HuH-7.5 (cell line): ENCODE measurements around the gene SLC7A10.
A peak's percentile ranks its signal among the peaks of the same experiment; 100 is the strongest.
"Not testable (repeated sequence)": the region's sequence is repeated elsewhere in the genome, so short reads cannot be mapped to it uniquely, and the experiment has no call there.

Experiments used
- DNase-seq: peaks from one replicate; pipeline ENCODE4 v3.0.0; 2011; ENCODE audit warnings: low spot score

The SLC7A10 gene

DNA sequence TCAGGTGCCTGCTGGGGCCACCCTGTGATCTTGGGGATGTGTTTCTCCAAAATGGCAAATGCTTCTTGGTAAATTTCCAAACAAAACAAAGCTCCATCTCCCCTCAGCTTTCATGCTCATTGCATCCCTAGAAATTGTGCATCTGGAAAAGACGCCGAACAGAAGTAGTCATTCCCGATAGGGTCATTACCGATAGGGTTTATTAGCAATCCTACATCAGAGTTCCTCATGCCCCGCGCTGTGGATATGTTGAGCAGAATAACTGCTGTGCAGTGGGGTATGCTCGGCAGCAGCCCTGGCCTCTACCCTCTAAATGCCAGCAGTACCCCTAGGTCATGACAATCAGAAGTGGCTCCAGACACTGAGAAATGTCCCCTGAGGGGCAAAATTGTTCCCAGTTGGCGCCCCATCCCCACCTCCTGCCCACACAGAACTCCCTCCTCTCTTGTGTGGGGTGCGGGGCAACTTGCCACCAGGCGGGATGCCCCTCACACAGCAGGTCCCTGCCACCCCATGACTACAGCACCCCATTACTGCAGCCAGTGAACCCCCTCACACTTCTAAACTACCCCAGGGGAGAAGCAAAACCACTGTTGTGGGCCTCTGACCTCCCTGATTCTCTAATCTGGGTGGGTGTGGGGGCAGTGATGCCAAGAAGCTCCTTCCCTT is 13.0 kb upstream of the SLC7A10 start:
- DNase-seq, result no peak

DNA sequence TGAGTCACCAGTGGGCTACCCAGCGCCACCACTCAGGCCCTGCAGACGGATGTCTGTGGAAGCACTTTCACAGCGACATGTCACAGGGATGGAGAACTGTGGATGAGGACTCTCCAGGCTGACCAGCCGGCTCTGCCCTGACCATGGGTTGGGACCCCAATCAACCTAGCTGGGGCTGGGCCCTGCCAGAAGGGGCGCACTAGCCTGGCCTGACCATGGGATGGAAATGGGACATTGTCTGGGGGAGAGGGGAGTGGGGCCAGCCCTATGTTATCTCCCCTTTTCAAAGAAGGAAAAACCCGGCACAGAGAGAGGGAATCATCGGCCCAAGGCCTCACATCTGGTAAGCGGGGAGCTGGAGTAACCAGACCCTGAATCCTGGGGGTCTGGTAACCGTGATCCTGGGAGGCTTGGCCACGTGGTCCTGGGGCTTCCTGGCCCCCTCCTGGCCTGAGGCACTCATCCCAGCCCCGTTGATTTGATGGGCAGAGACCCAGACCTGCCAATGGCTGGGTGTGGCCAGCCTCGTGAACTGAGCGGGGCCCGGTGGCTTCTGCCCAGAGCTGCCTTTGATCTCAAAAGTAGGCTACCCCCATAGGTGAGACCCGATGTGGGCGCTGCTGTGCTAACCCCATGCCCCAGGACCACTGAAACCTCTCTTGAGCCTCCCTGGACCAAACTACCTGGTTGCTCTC is 11.2 kb upstream of the SLC7A10 start:
- DNase-seq, result no peak

DNA sequence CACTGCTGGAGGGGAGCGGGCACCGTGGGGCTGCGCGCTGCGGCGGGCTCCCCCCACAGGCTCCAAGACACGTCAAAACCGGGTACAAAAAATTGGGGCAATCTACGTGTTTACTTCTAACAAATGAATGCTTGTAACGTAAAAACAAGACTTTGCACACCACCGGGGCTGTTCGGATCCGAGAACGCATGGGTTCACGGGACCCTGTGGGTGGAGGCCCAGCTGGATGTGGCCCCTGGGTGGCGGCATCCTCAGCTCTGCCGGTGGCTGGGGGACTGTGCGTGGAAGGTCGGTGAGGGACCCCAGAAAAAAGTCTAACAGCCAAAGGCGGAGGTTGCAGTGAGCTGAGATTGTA is 10.3 kb upstream of the SLC7A10 start:
- DNase-seq, result no peak

DNA sequence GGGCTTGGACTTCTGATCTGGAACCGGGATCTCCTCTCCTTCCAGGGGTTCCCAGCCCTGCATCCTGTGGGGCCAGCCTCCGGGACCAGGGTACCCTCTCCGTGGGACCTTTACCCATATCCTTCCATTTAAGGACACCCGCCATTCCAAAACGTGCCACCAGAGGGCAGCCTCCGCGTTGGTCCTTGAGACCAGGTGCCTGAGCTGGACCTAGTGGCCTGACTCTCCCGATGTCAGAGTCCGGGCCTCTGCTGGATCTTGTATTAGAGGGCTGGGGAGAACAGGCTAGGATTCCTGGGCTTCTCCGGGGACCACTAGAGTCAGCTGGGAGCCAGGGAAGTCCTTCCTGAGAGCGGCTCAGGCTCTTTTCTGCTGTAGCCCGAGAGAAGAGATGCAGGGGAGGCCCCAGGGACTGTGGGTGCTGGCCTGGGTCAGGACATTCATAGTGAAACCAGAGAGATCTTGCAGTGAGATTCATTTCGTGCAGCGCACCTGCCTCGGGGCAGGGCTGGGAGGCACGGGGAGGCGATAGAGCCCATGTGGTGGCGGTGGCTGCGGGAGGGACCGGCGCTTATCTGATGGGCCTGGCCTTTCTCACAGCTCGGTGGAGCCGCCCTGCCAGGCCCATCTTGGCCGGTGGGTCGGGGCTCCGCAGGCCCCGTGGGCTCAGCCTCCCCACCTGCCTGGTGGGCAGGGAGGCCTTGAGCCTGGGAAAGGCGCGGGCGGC is 9.8 kb upstream of the SLC7A10 start:
- DNase-seq, result peak; percentile 95

DNA sequence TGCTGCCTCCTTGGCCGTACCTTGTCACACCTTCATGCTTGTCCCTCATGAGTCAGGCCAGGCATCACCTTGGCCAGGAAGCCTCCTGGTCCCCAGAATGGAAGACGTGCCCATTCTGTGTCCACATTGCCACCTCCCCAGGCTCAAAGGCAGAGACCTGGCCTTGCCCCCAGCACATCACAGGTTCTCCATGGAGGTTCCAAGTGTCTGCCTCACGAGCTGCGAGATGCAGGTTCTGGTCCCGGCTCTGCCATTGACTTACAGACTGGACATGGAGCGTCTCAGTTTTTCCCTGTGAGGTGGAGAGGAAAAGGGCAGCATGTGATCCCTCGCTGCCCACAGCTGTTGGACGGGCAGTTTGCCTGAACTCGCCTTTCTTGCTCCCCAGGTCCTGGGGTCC is 9.1 kb upstream of the SLC7A10 start:
- no peak for DNase-seq

DNA sequence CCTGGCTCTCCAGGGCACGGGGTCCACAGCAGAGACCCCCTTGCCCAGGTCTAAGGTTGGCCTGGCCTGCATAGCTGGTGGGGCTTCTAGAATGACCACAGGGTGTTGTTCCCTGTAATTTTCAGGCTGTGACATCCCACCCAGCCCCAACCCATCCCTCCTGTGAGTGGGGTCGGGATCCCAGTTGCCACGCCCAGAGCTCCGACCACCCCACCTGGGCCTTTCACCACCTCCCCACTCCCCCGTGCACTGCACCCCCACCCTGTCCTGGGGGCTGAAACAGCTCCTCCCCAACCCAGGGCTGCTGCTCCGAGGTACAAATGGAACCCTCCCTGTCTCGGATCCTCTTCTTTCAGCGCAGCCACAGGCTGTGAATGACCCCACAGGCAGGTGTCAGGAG is 8.4 kb upstream of the SLC7A10 start:
- no peak for DNase-seq

DNA sequence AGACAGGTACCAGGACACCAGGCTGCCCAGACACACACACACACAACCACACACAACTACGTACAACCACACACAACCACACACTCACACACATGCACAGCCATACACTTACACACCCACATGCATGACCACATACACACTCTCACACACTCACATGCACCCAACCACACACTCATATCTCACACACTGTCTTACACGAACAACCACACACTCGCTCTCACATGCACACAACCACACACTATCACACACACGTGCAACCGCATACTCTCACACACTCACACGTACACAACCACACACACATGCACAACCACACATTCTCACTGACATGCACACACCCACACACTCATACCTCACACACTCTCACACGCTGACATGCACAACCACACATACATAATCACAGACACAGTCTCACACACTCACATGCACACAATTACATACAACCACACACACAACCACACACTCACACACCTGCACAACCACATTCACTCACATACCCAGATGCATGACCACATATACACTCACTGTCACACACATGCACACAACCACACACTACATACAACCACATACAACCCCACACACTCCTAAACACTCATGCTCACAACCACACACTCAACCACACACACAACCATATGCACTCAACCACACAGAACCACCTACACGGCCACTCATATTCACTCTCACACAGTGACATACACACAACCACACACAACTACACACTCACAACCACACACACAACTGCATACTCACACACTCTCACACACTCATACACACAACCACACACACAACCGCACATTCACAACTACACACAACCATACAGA is 7.6 kb upstream of the SLC7A10 start:
- no peak for DNase-seq

DNA sequence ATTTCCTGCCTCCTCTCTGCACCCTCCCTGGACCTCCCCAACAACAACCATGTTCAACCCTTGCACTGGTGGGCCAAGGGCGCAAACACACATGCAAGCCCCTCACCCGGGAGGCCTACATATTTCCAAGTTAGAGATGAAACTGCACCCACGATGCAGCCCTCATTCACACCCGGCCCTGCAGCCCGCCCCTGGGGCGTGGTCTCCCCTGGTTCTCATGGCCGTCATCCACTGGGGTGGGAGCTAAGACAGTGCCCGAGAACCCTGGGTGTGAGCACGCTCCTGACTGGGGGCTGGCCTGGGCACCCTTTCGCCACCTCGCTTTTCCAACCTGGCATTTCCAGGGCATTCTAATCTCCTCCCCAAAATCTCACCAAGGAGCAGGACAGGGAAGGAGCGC is 7.0 kb upstream of the SLC7A10 start:
- no peak for DNase-seq

DNA sequence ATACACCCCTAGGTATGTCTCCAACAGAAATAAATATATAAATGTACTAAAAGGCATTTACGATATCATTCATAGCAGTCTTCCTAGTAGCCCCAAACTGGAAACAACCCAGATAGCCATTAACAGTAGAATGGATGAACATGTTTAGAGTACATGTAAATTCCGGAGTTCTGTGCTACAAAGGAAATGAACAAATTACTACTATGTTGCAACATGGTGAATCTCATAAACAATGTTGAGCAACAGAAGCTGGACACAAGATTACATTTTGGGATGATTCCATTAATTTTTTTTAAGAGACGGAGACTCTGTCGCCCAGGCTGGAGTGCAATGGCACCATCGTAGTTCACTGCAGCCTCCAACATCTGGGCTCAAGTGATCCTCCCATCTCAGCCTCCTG is 5.9 kb upstream of the SLC7A10 start:
- no peak for DNase-seq

DNA sequence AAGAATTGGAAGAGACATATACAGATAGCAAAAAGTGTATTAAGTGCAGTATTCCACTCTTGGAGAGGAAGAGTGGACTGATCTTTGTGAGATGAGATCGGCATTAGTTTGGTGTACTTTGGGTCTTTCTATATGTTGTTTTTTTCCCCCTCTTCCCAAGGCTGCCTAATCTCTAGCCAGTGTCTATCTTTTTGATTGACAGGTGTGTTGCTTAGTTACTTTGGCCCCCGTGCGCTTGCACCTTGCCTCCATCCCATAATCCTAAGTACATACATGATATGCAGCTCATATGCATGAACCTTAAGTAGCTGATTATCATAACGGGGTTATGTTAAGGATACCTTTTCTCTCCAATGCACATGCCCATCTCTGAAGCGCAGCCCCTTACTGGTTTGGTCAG is 4.3 kb upstream of the SLC7A10 start:
- DNase-seq, result no peak

DNA sequence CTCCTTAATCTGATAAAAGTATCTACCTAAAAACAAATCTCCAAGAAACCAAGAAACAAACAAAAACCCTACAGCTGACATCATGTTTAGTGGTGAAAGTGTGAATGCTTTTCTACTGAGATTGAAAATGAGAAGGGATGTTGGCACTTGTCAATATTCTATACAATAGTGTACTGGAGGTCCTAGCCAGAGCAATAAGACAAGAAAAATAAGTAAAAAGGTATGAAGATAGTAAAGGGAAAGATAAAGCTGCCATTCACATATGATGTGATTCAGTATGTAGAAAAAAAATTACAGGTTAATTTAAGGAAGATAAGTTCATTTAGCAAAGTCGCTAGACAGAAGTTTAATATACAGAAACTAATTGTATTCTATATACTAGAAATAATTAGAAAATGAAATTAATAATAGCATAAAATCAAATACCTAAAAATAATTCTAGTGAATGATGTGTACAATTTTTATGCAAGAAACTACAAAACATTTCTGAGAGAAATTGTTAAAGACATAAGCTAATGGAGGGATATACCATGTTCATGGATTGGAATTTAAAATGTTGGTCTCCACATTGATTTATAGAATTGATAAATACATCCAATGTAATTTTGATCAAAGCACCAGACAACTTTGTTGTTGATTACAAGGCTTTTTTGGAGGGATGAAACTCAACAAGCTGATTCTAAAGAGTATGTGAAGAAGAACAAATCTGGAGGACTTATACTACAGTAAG is 2.4 kb upstream of the SLC7A10 start:
- DNase-seq, result no peak

DNA sequence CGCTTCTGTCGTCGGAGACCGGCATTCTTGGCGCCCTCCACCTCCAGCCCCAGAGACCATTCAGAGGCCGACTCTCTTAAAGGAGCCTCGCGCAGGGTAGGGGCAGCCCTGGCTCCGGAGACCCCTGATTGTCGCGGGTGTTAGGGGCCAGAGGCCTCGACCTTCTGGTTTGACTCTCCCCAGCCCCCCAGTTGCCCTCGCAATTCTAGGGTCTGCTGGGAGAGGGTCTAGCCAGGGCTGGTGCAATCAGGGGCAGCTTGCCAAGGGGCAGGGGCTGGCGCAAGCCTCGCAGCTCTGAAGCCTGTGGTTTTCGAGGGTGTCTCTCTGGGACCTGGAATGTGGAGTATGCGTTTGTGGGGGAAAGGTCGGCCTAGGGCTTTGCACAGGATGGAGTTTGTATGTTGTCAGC is 1.6 kb upstream of the SLC7A10 start:
- no peak for DNase-seq

DNA sequence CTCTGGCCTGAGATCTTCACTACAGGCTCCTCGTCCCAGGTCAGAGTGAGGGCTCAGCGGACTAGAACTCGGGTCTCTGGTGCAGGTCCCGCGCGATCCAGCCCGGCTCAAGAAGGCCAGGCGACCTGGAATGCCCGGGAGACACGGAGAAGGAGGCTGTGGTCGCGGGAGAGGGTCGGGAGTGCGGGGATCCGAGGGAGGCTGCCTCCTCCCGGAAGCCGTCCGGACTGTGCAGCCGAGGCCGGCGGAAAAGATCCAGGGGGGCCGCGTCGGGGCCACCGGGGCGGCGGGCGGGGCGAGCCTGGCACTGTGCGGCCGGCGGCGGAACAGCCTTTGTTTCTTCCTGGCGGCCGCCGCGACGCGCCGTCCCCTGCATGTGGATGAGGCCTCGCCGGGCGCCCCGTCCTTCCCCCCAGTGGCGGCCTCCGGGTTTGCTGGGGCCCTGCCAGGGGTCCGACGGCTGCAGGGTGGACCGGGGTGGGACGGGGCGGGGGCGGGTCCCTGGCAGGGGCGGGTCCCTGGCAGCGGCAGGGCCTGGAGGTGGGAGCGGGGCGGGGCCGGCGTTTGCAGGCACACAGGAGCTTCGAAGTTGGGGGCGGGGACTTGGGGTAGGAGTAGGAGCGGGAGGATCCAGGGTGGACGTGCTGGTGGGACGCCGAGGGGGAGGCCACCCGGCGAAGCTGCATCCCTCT is 1.0 kb upstream of the SLC7A10 start:
- DNase-seq, result peak; percentile 70

DNA sequence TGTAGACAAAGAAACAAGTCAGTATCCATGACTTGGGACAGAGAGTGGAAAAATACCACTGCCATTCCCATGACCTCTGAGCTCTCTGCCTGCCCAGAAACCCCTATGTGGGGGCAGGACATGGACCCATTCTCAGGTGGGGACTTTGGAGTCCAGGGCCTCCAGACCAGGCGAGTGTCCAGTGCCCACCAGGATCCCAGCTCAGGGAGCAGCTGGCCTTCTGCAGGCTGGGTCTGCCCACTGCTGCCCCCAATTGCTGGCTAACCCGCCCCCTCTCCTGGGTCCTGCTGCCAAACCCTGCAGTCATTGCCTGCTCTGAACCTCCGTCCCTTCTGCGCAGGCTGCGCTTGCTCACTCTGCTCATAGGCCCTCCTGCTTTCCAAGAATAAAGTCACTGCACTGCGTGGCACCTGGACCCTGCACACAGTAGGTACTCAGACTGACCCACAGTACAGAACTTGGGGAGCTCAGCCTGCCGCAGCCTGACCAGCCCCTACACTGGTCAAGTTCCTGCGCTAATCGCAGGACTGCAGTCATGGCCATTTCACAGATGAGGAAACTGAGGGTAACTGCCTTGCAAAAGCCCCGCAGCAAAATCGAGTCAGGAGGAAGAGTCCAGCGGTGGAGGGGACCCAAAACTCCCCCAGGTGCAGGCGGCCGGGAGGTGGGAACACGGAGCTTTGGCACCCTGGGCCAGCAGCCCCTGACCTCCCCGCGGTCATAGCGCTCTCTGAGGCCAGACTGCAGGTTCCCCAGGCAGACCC is 774 bp downstream of the SLC7A10 start:
- no peak for DNase-seq

DNA sequence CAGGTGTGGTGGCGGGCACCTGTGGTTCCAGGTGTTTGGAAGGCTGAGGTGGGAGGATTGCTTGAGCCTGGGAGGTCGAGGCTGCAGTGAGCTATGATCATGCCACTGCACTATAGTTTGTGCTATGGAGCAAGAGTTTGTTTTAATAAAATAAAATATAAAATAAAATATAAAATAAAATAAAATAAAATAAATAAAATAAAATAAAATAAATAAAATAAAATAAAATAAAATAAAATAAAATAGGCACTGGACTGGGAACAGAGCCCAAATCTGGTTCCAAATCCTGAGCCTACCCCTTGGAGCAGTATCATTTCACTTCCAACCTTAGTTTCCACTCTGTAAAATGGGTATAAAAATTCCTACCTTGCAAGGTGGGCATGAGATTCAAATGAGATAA is 3.4 kb downstream of the SLC7A10 start:
- DNase-seq, result not testable (repeated sequence)

DNA sequence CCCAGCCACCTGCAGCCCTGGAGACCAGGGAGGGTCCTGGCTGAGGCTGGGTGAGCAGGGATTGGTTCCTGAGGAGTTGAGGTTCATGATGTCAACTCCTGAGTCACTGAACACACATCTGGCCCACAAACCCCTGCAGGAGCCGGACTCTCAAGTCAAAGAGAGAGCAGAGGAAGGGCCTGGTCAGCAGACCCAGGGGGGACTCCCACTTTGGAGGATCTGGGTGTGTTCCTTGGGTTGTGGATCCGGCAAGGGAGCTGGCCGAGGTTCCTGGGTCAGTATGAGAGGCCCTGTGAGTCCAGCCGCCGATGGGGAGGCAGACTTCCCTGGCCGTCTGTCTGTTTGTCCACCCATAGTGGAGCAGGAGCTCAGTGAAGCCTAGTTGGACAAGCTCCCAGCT is 4.0 kb downstream of the SLC7A10 start:
- DNase-seq, result no peak

DNA sequence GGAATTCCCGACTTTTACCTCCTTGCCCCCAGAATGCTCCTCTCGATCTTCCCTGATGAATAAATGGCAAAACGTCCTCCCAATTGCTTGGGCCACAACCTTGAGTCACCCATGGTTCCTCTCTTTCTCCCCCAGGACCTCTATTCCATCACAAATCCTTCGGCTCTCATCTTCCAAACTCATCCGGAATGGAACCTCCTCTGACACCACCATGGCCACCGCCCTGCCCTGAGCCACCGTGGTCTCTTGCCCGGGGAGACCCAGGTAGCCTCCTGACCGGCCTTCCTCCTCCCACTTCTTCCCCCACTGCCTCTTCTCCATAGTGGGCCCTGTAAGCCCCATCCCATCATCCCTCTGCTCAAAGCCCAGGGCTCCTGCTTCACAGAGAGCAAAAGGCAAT is 4.9 kb downstream of the SLC7A10 start:
- no peak for DNase-seq

DNA sequence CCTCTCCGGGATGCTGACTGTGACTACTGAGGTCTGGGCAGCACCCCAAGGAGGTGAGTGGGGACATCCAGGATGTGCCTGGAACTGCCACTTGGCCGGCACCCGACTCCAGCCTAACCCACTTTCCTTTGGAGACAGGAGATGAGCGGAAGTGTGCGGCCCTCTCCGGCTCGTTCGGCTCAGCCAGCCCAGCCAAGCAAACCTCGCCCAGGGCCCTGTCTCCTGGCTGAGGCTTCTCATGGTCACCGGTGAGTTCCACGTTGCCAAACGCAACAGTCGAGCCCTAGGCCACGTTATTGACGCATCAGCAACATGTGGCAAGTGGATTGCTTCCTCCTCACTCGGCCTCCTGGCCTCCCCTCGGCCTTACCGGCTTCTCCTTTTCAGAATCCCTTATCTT is 5.5 kb downstream of the SLC7A10 start:
- DNase-seq, result no peak

DNA sequence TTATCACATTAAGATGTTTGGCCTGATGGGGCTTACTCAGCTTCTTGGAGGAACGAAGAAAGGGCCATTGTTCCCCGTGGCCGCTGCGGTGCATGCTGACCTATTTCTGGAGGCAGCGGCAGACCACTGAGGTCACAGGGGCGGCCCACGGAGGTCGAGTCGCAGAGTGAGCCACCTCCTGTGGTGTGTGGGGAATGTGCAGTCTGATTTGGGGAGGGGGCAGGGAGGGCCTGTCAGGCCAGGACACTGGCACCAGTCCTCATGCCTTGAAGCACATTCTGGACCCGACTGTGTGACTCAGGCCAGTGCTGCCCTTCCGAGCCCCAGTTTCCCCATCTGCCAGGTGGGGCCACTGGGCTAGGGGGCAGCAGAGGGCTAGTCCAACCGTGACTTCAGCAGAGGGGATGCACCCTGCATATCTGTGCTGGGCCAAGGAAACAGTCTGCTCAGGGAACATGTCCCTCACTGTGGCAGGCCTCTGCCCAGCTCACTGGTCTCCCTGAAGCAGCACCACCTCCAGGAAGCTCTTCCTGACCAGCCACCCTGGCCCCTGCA is 6.3 kb downstream of the SLC7A10 start:
- no peak for DNase-seq

DNA sequence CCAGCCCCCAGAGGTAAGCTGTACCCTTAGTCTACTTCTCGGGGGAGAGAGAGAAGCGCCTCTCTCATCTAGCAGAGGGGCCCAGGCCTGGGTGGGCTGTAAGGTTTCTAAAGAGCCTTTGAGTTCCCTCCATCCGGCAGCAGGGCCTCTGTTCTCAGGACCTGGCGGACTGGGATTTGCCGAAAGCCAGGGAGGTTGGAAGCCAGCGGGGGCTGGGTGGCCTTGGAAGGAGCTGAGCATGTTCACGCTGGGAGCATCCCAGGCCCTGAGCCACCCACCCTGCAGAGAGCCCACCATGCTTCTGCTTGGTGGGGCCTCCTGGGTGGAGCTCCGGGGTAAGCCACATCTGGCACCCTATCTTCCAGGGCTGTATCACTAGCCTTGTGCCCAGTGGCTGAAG is 7.8 kb downstream of the SLC7A10 start:
- no peak for DNase-seq
